Keratinocyte (primary cell): ENCODE data around the gene OSMR. TPM values are rescaled to one million over a fixed set of nuclear protein-coding genes. Genes with fewer than 3 reads are reported as not detected.
A peak's percentile ranks its signal among the peaks of the same experiment; 100 is the strongest.

Experiments
- DNase-seq: peaks from one replicate; pipeline ENCODE4 v3.0.0-alpha.2; 2011; ENCODE audit warnings: low read depth, missing footprints, low spot score
- FAIRE-seq: peaks from 2 replicates; lab custom pipeline; 2011; peaks lifted over from hg19 to GRCh38; lab: Jason Lieb, UNC
- H2AFZ ChIP-seq: 2 replicates; pipeline ENCODE4 v1.6.0; 2012; ENCODE audit warnings: low read length, control low read depth, inconsistent platforms; ENCODE audit not compliant: control insufficient read depth
- H3K27ac ChIP-seq: 2 replicates; pipeline ENCODE4 v1.5.1; 2011; ENCODE audit warnings: low read length; ENCODE audit not compliant: control insufficient read depth, insufficient read depth
- H3K27me3 ChIP-seq: 3 replicates; pipeline ENCODE4 v1.6.0; 2011; ENCODE audit warnings: low read length; ENCODE audit not compliant: control insufficient read depth, insufficient read depth; ENCODE audit errors: extremely low read depth
- H3K36me3 ChIP-seq, 2 experiments: 2 replicates in 1 of 2; 3 replicates in 1 of 2; pipeline ENCODE4 v1.5.1; 2011; ENCODE audit warnings: low read length in 2 of 2, mild to moderate bottlenecking in 1 of 2; ENCODE audit not compliant: control insufficient read depth in 2 of 2, insufficient read depth in 2 of 2; ENCODE audit errors: extremely low read depth in 1 of 2
- H3K4me1 ChIP-seq: 3 replicates; pipeline ENCODE4 v1.5.1; 2011; ENCODE audit warnings: low read length; ENCODE audit not compliant: control insufficient read depth, insufficient read depth; ENCODE audit errors: extremely low read depth
- H3K4me2 ChIP-seq: 3 replicates; pipeline ENCODE4 v1.6.0; 2011; ENCODE audit warnings: low read depth, low read length; ENCODE audit not compliant: control insufficient read depth, insufficient read depth; ENCODE audit errors: extremely low read depth
- H3K4me3 ChIP-seq, 3 experiments: fragments of 200-600 bp in 1 of 3; sonication (generic) in 1 of 3; 2 replicates in 2 of 3; 3 replicates in 1 of 3; pipeline ENCODE4 v1.5.1; 2011 to 2016; ENCODE audit warnings: low read length in 3 of 3, mild to moderate bottlenecking in 3 of 3, control low read depth in 2 of 3, inconsistent platforms in 1 of 3, low read depth in 1 of 3, mixed read lengths in 1 of 3, mixed run types in 1 of 3, moderate library complexity in 1 of 3; ENCODE audit not compliant: control insufficient read depth in 2 of 3, insufficient read depth in 2 of 3; ENCODE audit errors: extremely low read depth in 1 of 3
- H3K79me2 ChIP-seq: 2 replicates; pipeline ENCODE4 v1.6.0; 2012; ENCODE audit warnings: low read length; ENCODE audit not compliant: control insufficient read depth, insufficient read depth
- H3K9ac ChIP-seq: 3 replicates; pipeline ENCODE4 v1.6.0; 2011; ENCODE audit warnings: low read length; ENCODE audit not compliant: control insufficient read depth, insufficient read depth; ENCODE audit errors: extremely low read depth
- H3K9me1 ChIP-seq: 3 replicates; pipeline ENCODE4 v1.6.0; 2011; ENCODE audit warnings: low read length; ENCODE audit not compliant: control insufficient read depth, insufficient read depth; ENCODE audit errors: extremely low read depth
- H3K9me3 ChIP-seq: 2 replicates; pipeline ENCODE4 v1.5.1; 2012; ENCODE audit warnings: low read depth, low read length; ENCODE audit not compliant: control insufficient read depth
- H4K20me1 ChIP-seq: 3 replicates; pipeline ENCODE4 v1.6.0; 2011; ENCODE audit warnings: low read length; ENCODE audit not compliant: control insufficient read depth, insufficient read depth; ENCODE audit errors: extremely low read depth
- CTCF ChIP-seq, 3 experiments: IDR thresholded peaks in 1 of 3; conservative IDR thresholded peaks in 1 of 3; optimal IDR thresholded peaks in 1 of 3; 2 replicates in 2 of 3; 3 replicates in 1 of 3; pipeline versions ENCODE3 to v1.5.1; 2011; ENCODE audit warnings: low read length in 3 of 3, mild to moderate bottlenecking in 3 of 3, moderate library complexity in 2 of 3, control low read depth in 1 of 3, inconsistent platforms in 1 of 3; ENCODE audit not compliant: insufficient read depth in 2 of 3; ENCODE audit errors: extremely low read depth in 1 of 3
- EZH2 ChIP-seq: IDR thresholded peaks from one replicate; pipeline ENCODE4 v1.6.1; 2012; ENCODE audit warnings: inconsistent platforms, mild to moderate bottlenecking, low read length, moderate library complexity
- dilution Hi-C: fragments of 300-500 bp; cut with MboI; formaldehyde crosslinking; loops from one replicate; pipeline ENCODE4 v1.7.0; 2020; ENCODE audit warnings: low sequenced_read_pairs; ENCODE audit not compliant: extremely low pct_ligation_motif_present
- polyA plus RNA-seq, 5 experiments: library from polyadenylated mRNA; depleted of rRNA in 3 of 5; stranded (reverse) in 3 of 5; stranded (forward) in 1 of 5; unstranded in 1 of 5; fragments of >200 nt; gene quantifications; 1 replicate in 1 of 5; 2 replicates in 3 of 5; 3 replicates in 1 of 5; pipeline versions ENCODE4 v1.2.1 to v1.2.3, GENCODE V29; 2011 to 2012; ENCODE audit warnings: missing spikeins in 2 of 5, low read depth in 1 of 5, low replicate concordance in 1 of 5

OSMR gene
- polyA plus RNA-seq, 1 donor (not counting 4 experiments of a cell fraction or from before 2014, with no cell fraction given): 43.8 TPM

- Histone ChIP-seq H3K4me2 (no peak overlapping the region), H3K4me1 (no peaks in the 10 kb centered on the region), H3K27ac (no peak overlapping the region), H3K36me3 (peaks cover 34 to 40% of the 10 kb centered on the region in 2 experiments), H3K4me3 (no peak overlapping the region), H3K9me3 (no peaks in the 10 kb centered on the region), H3K27me3 (no peaks in the 10 kb centered on the region), H2AFZ (no peak overlapping the region), H3K9me1 (no peaks in the 10 kb centered on the region), H3K9ac (no peak overlapping the region), H3K79me2 (no peaks in the 10 kb centered on the region), H4K20me1 (no peaks in the 10 kb centered on the region)
- FAIRE-seq (peak; percentile 13), DNase-seq (peak; percentile 5)
- dilution Hi-C loops: no loop called here
- TF ChIP-seq CTCF (optimal IDR thresholded peaks at IDR 0.05 in 1 of 3, IDR thresholded peaks at IDR 0.05 in 1 of 3, conservative IDR thresholded peaks at IDR 0.05 in 1 of 3; ENCODE audit: extremely low read depth in 1 of 3, insufficient read depth in 2 of 3, low read length in 3 of 3): peak; percentile 85 to 97 (median 93)
- no peak for TF ChIP-seq EZH2
Measured at GRCh38 chr5:38922199-38922598, 76.4 kb downstream of the OSMR start.

- no peak for TF ChIP-seq CTCF (optimal IDR thresholded peaks at IDR 0.05 in 1 of 3, IDR thresholded peaks at IDR 0.05 in 1 of 3, conservative IDR thresholded peaks at IDR 0.05 in 1 of 3; ENCODE audit: extremely low read depth in 1 of 3, insufficient read depth in 2 of 3, low read length in 3 of 3)
- no peak for TF ChIP-seq EZH2
- FAIRE-seq (no peak), DNase-seq (no peak)
Measured at GRCh38 chr5:38923661-38924451, 78.0 kb downstream of the OSMR start.

More at GRCh38 chr5:38923661-38924451, 78.0 kb downstream of the OSMR start:
- peaks cover 27 to 33% of the 10 kb centered on the region in 2 experiments for H3K36me3 ChIP-seq
- H3K9ac ChIP-seq: no peak overlapping the region
- H3K4me3 ChIP-seq: no peak overlapping the region
- H3K4me1 ChIP-seq: no peaks in the 10 kb centered on the region
- H3K4me2 ChIP-seq: no peak overlapping the region
- no peaks in the 10 kb centered on the region for H3K27me3 ChIP-seq
- H3K27ac ChIP-seq: no peak overlapping the region
- H3K79me2 ChIP-seq: no peaks in the 10 kb centered on the region
- dilution Hi-C loops: no loop called here
- no peak overlapping the region for H2AFZ ChIP-seq
- no peaks in the 10 kb centered on the region for H3K9me1 ChIP-seq
- H3K9me3 ChIP-seq: no peaks in the 10 kb centered on the region
- H4K20me1 ChIP-seq: no peaks in the 10 kb centered on the region
